Activated CD8-positive, alpha-beta memory T cell treated with anti-CD3 and anti-CD28 coated beads, Interleukin-2, amount 50 U/mL, for 1 hour (primary cell): Measurements from ENCODE around the gene TRIO.

ENCODE experiments used
- DNase-seq: peaks from one replicate; pipeline ENCODE4 v3.0.0-alpha.2; 2020; ENCODE audit errors: extremely low read depth

Gene TRIO

GRCh38 chr5:14147210-14147609, 4.1 kb downstream of the TRIO start:
- no peak for DNase-seq

GRCh38 chr5:14148483-14148882, 5.3 kb downstream of the TRIO start:
- DNase-seq: no peak

GRCh38 chr5:14148890-14149671, 5.9 kb downstream of the TRIO start:
- no peak for DNase-seq

GRCh38 chr5:14149672-14150274, 6.6 kb downstream of the TRIO start:
- no peak for DNase-seq

- no peak for DNase-seq
Observed at GRCh38 chr5:14151416-14151815, 8.3 kb downstream of the TRIO start.

- DNase-seq: no peak
Observed at GRCh38 chr5:14153071-14153864, 10.1 kb downstream of the TRIO start.

GRCh38 chr5:14153932-14154731, 11.0 kb downstream of the TRIO start:
- no peak for DNase-seq

GRCh38 chr5:14155075-14155474, 11.9 kb downstream of the TRIO start:
- no peak for DNase-seq

- DNase-seq: no peak
Observed at GRCh38 chr5:14155739-14156138, 12.6 kb downstream of the TRIO start.

- DNase-seq: no peak
Observed at GRCh38 chr5:14156290-14156649, 13.1 kb downstream of the TRIO start.

GRCh38 chr5:14156650-14157492, 13.7 kb downstream of the TRIO start:
- DNase-seq: no peak

- DNase-seq: no peak
Observed at GRCh38 chr5:14157493-14157782, 14.3 kb downstream of the TRIO start.

- no peak for DNase-seq
Observed at GRCh38 chr5:14158890-14159666, 15.9 kb downstream of the TRIO start.

GRCh38 chr5:14161825-14162556, 18.8 kb downstream of the TRIO start:
- no peak for DNase-seq

GRCh38 chr5:14164164-14165163, 21.3 kb downstream of the TRIO start:
- no peak for DNase-seq

- no peak for DNase-seq
Observed at GRCh38 chr5:14165375-14166106, 22.4 kb downstream of the TRIO start.

- no peak for DNase-seq
Observed at GRCh38 chr5:14166437-14166836, 23.3 kb downstream of the TRIO start.
